LNCaP clone FGC (cell line): ENCODE results near the gene NSD1.

Source experiments
- DNase-seq: peaks from one replicate; pipeline ENCODE4 v3.0.0-alpha.2; 2011; ENCODE audit warnings: low read depth
- H3K4me3 ChIP-seq: 2 replicates; pipeline ENCODE4 v1.5.1; 2011; ENCODE audit warnings: mild to moderate bottlenecking, low read depth, low read length, control low read depth
- CTCF ChIP-seq: IDR thresholded peaks from 2 replicates; pipeline ENCODE4 v1.5.1; 2012; ENCODE audit warnings: mild to moderate bottlenecking; ENCODE audit not compliant: control insufficient read depth, insufficient read depth; ENCODE audit errors: extremely low read depth

Gene NSD1

GRCh38 chr5:177308740-177309139 lies 175.2 kb downstream of the NSD1 start:
- no peak overlapping the region for H3K4me3 ChIP-seq
- no peak for DNase-seq
- no peak for TF ChIP-seq CTCF

- TF ChIP-seq CTCF: peak; percentile 97
- H3K4me3 ChIP-seq: no peak overlapping the region; the same call in 1 of the 2 replicates
- peak; percentile 73 for DNase-seq
These were observed 176.0 kb downstream of the NSD1 start for GRCh38 chr5:177309351-177310191.

- DNase-seq: no peak
- no peak for TF ChIP-seq CTCF
- peak overlapping the region; percentile 75 for H3K4me3 ChIP-seq
These were observed 176.8 kb downstream of the NSD1 start for GRCh38 chr5:177310332-177310731.

- no peak for TF ChIP-seq CTCF
- peak overlapping the region; percentile 75 for H3K4me3 ChIP-seq
- DNase-seq: no peak
These were observed 177.3 kb downstream of the NSD1 start for GRCh38 chr5:177310757-177311391.

- no peak for TF ChIP-seq CTCF
- H3K4me3 ChIP-seq: peak overlapping the region; percentile 75
- DNase-seq: no peak
These were observed 177.8 kb downstream of the NSD1 start for GRCh38 chr5:177311392-177311722.

- TF ChIP-seq CTCF: no peak
- DNase-seq: peak; percentile 79
- peak within 1 kb of the TSS; percentile 75 for H3K4me3 ChIP-seq
These were observed 178.4 kb downstream of the NSD1 start, which contains the start of gene MXD3 for GRCh38 chr5:177311723-177312648. TSS of gene MXD3 (minus strand) at chr5:177311898. CDS start at chr5:177311830, 68 bp downstream.
